Non-pigmented ciliary epithelial cell (primary cell): Measurements from ENCODE around the gene SPAG6.
"Not testable (repeated sequence)": the region's sequence is repeated elsewhere in the genome, so short reads cannot be mapped to it uniquely, and the experiment has no call there.

Source experiments
- DNase-seq: peaks from one replicate; pipeline ENCODE4 v3.0.0-alpha.2; 2010; ENCODE audit warnings: low read depth

SPAG6 gene

GRCh38 chr10:22341190-22341925 lies 3.9 kb upstream of the SPAG6 start:
- DNase-seq: no peak

GRCh38 chr10:22341926-22342196 lies 3.4 kb upstream of the SPAG6 start:
- DNase-seq: no peak

GRCh38 chr10:22342421-22342820 lies 2.9 kb upstream of the SPAG6 start:
- DNase-seq: no peak

GRCh38 chr10:22343731-22344130 lies 1.6 kb upstream of the SPAG6 start:
- no peak for DNase-seq

- no peak for DNase-seq
Observed at GRCh38 chr10:22344249-22344648, 1.0 kb upstream of the SPAG6 start.

- DNase-seq: no peak
Observed at GRCh38 chr10:22344781-22345300, 455 bp upstream of the SPAG6 start.

GRCh38 chr10:22346096-22346661 lies 883 bp downstream of the SPAG6 start:
- no peak for DNase-seq

- DNase-seq: no peak
Observed at GRCh38 chr10:22349755-22350154, 4.5 kb downstream of the SPAG6 start.

GRCh38 chr10:22351131-22351703 lies 5.9 kb downstream of the SPAG6 start:
- DNase-seq: no peak

GRCh38 chr10:22356324-22356873 lies 11.1 kb downstream of the SPAG6 start:
- DNase-seq: no peak

GRCh38 chr10:22357770-22358169 lies 12.5 kb downstream of the SPAG6 start:
- DNase-seq: not testable (repeated sequence)

- DNase-seq: no peak
Observed at GRCh38 chr10:22363305-22363704, 18.0 kb downstream of the SPAG6 start.

GRCh38 chr10:22364407-22365140 lies 19.3 kb downstream of the SPAG6 start:
- DNase-seq: no peak

GRCh38 chr10:22365233-22365632 lies 19.9 kb downstream of the SPAG6 start:
- no peak for DNase-seq

GRCh38 chr10:22365644-22366434 lies 20.5 kb downstream of the SPAG6 start:
- DNase-seq: no peak

GRCh38 chr10:22366435-22366703 lies 21.1 kb downstream of the SPAG6 start:
- no peak for DNase-seq

GRCh38 chr10:22366771-22367170 lies 21.5 kb downstream of the SPAG6 start:
- no peak for DNase-seq

GRCh38 chr10:22367471-22367870 lies 22.2 kb downstream of the SPAG6 start:
- no peak for DNase-seq

- DNase-seq: no peak
Observed at GRCh38 chr10:22368402-22368801, 23.1 kb downstream of the SPAG6 start.

- DNase-seq: no peak
Observed at GRCh38 chr10:22368981-22369380, 23.7 kb downstream of the SPAG6 start.

GRCh38 chr10:22369434-22370072 lies 24.3 kb downstream of the SPAG6 start:
- no peak for DNase-seq

- no peak for DNase-seq
Observed at GRCh38 chr10:22370320-22370719, 25.0 kb downstream of the SPAG6 start.
